Endodermal cell (in vitro differentiated cells): Measurements from ENCODE around the gene HDAC11. TPM values are rescaled to one million over a fixed set of nuclear protein-coding genes. Genes with fewer than 3 reads are reported as not detected.
"Not testable (repeated sequence)": the region's sequence is repeated elsewhere in the genome, so short reads cannot be mapped to it uniquely, and the experiment has no call there.

Experiments used
- DNase-seq: peaks from one replicate; pipeline ENCODE4 v3.0.0-alpha.2; 2017
- H3K27ac ChIP-seq: 2 replicates; pipeline ENCODE4 v1.5.1; 2013; ENCODE audit warnings: mild to moderate bottlenecking, low read depth, low read length, moderate library complexity
- H3K27me3 ChIP-seq: 2 replicates; pipeline ENCODE4 v1.6.1; 2013; ENCODE audit warnings: mild to moderate bottlenecking, low read length, moderate library complexity; ENCODE audit not compliant: insufficient read depth, control insufficient read depth, poor library complexity, severe bottlenecking
- H3K36me3 ChIP-seq: 2 replicates; pipeline ENCODE4 v1.7.0; 2013; ENCODE audit warnings: mild to moderate bottlenecking, low read length, moderate library complexity; ENCODE audit not compliant: control insufficient read depth, insufficient read depth
- H3K4me1 ChIP-seq: one replicate; pipeline ENCODE4 v1.7.0; 2013; ENCODE audit warnings: low read length; ENCODE audit not compliant: control insufficient read depth, insufficient read depth
- H3K4me3 ChIP-seq: 2 replicates; pipeline ENCODE4 v1.5.1; 2013; ENCODE audit warnings: mild to moderate bottlenecking, low read length, moderate library complexity
- H3K9ac ChIP-seq: 2 replicates; pipeline ENCODE4 v1.6.1; 2013; ENCODE audit warnings: mild to moderate bottlenecking, low read length, moderate library complexity; ENCODE audit not compliant: poor library complexity, severe bottlenecking; ENCODE audit errors: extremely low read depth
- H3K9me3 ChIP-seq: 2 replicates; pipeline ENCODE4 v1.6.1; 2013; ENCODE audit warnings: mild to moderate bottlenecking, low read length, moderate library complexity; ENCODE audit not compliant: control insufficient read depth
- H3K27ac Mint-ChIP-seq: 2 replicates; pipeline ENCODE4 v1.8.0; 2020; ENCODE audit warnings: mixed read lengths
- H3K27me3 Mint-ChIP-seq: 2 replicates; pipeline ENCODE4 v1.8.0; 2021; ENCODE audit warnings: mild to moderate bottlenecking, mixed read lengths; ENCODE audit not compliant: insufficient read depth
- H3K36me3 Mint-ChIP-seq: 2 replicates; pipeline ENCODE4 v1.8.0; 2020; ENCODE audit warnings: low read depth, mixed read lengths
- H3K4me1 Mint-ChIP-seq: 2 replicates; pipeline ENCODE4 v1.8.0; 2020; ENCODE audit warnings: mixed read lengths
- H3K4me3 Mint-ChIP-seq: 2 replicates; pipeline ENCODE4 v1.8.0; 2020; ENCODE audit warnings: mild to moderate bottlenecking, moderate library complexity, mixed read lengths
- H3K9me3 Mint-ChIP-seq: 2 replicates; pipeline ENCODE4 v1.8.0; 2020; ENCODE audit warnings: mild to moderate bottlenecking, mixed read lengths
- whole genome bisulfite sequencing, 2 experiments: methylation state at CpG; one replicate each; pipeline versions ENCODE4 v1.1.5 to v1.1.7; 2013; ENCODE audit warnings: missing lambda C conversion rate in 2 of 2, mixed read lengths in 1 of 2; ENCODE audit not compliant: insufficient coverage in 1 of 2, insufficient read length in 1 of 2; 5-methylcytosine and 5-hydroxymethylcytosine counted together
- total RNA-seq, 2 donors: library from RNA; stranded (reverse); fragmentation: NEBNext Ultra II Directional in 1 of 2; extraction: Animal tissue kit (Norgen Biotek cat#: 25700) in 1 of 2; gene quantifications; 2 replicates in 1 of 2; 3 replicates in 1 of 2; pipeline ENCODE4 v1.2.1, GENCODE V29; 2021
- TF ChIP-seq, protein P1 (sequence below): fragments of 200-600 bp; sonication (generic); conservative IDR thresholded peaks from 2 replicates; pipeline ENCODE4 v1.5.0; 2021; ENCODE audit warnings: antibody characterized with exemption, mild to moderate bottlenecking

Gene HDAC11
- total RNA-seq, 2 donors from 2014 or later, result 17.0 to 17.1 TPM

DNA sequence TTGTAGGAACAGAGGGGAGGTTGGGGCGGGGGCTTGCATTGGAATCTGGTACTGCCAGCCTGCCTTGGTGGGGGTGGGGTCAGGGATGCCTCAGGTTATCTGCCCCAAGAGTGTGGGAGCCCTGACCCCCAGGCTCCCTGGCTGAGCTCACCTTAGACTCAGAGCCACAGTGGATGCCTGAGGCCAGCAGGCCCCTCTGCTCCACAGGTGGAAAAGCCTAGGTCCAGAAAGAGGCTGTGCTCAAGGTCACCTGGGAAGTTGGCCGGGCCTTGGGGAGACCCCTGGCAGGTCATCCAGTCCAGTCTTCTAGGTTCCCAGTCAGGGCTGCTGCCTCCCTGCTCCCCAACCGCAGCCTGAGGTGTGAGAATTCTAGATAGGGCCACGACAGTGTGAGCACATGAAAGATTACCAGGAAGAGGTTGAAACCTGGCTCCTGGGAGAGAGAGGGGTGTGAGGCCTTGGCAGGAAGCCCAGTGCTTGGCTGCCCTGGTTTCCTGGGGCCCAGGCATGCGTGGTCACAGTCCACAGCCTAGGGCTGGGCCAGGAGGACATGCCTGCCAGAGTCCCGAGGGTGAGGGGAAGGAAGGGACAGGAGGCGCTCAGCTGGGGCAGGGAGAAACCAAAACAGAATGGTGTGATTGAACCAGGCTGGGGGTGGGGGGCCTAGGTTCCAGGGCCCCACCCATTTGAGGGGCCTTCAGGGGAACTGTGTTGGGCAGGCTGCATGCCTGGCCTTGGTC lies 4.9 kb downstream of the HDAC11 start:
- Mint-ChIP-seq H3K4me3 (no peak overlapping the region), H3K27ac (no peak overlapping the region), H3K9me3 (peaks cover 4% of the 10 kb centered on the region), H3K4me1 (peaks cover 9% of the 10 kb centered on the region), H3K36me3 (peaks cover 10% of the 10 kb centered on the region), H3K27me3 (peaks cover 11% of the 10 kb centered on the region)
- Histone ChIP-seq H3K27me3 (peaks cover 9% of the 10 kb centered on the region), H3K36me3 (peaks cover 6% of the 10 kb centered on the region), H3K4me3 (no peak overlapping the region), H3K27ac (no peak overlapping the region), H3K9me3 (no peaks in the 10 kb centered on the region), H3K9ac (no peak overlapping the region), H3K4me1 (peaks cover 2% of the 10 kb centered on the region)
- TF ChIP-seq, protein P1, sequence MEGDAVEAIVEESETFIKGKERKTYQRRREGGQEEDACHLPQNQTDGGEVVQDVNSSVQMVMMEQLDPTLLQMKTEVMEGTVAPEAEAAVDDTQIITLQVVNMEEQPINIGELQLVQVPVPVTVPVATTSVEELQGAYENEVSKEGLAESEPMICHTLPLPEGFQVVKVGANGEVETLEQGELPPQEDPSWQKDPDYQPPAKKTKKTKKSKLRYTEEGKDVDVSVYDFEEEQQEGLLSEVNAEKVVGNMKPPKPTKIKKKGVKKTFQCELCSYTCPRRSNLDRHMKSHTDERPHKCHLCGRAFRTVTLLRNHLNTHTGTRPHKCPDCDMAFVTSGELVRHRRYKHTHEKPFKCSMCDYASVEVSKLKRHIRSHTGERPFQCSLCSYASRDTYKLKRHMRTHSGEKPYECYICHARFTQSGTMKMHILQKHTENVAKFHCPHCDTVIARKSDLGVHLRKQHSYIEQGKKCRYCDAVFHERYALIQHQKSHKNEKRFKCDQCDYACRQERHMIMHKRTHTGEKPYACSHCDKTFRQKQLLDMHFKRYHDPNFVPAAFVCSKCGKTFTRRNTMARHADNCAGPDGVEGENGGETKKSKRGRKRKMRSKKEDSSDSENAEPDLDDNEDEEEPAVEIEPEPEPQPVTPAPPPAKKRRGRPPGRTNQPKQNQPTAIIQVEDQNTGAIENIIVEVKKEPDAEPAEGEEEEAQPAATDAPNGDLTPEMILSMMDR, result no peak
- 82 to 100% methylated on average over 1 to 7 of the region's 7 CpGs for WGBS, 2 experiments
- peak; percentile 57 for DNase-seq

DNA sequence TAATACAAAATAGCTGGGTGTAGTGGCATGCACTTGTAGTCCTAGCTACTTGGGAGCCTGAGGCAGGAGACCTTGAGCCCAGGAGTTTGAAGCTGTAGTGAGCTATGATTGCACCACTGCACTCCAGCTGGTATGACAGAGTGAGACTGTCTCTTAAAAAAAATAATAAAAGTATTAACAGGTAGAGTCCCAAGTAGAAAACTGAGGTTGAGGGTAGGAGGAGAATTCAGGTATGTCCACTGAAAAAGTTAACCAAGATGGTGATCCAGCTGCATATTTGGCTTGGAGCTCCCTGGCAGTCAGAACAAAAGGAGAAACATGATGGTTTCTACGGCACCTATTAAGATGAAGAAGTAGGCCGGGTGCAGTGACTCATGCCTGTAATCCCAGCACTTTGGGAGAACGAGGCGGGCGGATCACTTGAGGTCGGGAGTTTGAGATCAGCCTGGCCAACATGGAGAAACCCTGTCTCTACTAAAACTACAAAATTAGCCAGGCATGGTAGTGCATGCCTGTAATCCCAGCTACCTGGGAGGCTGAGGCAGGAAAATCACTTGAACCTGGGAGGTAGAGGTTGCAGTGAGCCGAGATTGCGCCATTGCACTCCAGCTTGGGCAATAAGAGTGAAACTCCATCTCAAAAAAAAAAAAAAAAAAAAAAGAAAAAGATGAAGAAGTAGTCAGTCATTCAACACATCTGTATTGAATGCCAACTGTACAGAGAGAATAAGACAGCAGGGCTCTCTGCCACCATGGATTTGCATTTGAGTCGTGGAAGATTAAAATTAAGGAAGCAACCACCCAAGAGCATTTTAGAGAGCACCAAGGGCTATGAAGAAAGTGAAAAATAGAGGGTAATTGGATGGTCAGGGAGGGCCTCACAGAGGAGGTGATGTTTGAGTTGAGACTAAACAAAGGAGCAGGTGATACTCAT lies 5.8 kb downstream of the HDAC11 start:
- not testable (repeated sequence) for H3K4me3 ChIP-seq, H3K27ac ChIP-seq, H3K9me3 ChIP-seq, H3K9ac ChIP-seq, H3K4me1 Mint-ChIP-seq, H3K27me3 Mint-ChIP-seq, DNase-seq, H3K9me3 Mint-ChIP-seq, H3K36me3 ChIP-seq, H3K4me3 Mint-ChIP-seq, H3K27me3 ChIP-seq, H3K27ac Mint-ChIP-seq, H3K4me1 ChIP-seq
- WGBS, 2 experiments, result 91 to 95% methylated on average over 7 of the region's 9 CpGs
- peaks cover 14% of the 10 kb centered on the region for H3K36me3 Mint-ChIP-seq

DNA sequence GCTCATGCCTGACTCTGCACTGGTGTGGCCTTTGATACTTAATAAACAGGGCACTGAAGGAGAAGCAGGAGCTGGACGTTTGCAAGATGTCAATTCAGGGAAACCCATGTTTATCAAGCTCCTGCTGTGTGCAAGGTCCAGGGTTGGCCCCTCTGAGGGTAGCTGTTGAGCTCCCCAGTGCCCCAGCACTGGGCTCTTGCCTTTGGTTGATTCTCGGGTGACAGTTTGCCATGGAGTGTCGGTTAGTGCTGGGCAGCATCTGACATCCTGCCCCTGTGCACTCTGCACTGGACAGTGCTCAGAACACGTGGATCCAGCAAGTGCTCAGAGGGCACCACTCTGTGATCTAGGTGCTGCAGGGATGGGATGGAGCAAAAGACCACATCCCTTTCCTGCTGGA lies 7.3 kb downstream of the HDAC11 start:
- no peaks in the 10 kb centered on the region for H3K4me1 Mint-ChIP-seq
- H3K36me3 Mint-ChIP-seq, result peaks cover 14% of the 10 kb centered on the region
- WGBS, 2 experiments, result 80 to 88% methylated on average over 3 to 4 of the region's 4 CpGs
- Histone ChIP-seq H3K36me3 (peaks cover 6% of the 10 kb centered on the region), H3K27me3 (no peaks in the 10 kb centered on the region), H3K9me3 (no peaks in the 10 kb centered on the region), H3K4me1 (no peaks in the 10 kb centered on the region), H3K4me3 (no peak overlapping the region), H3K9ac (no peak overlapping the region), H3K27ac (no peak overlapping the region)
- no peak overlapping the region for H3K27ac Mint-ChIP-seq
- H3K9me3 Mint-ChIP-seq, result peaks cover 4% of the 10 kb centered on the region
- H3K4me3 Mint-ChIP-seq, result no peak overlapping the region
- no peak for DNase-seq
- H3K27me3 Mint-ChIP-seq, result no peaks in the 10 kb centered on the region
- TF ChIP-seq, protein P1, result no peak
